GM10847 (cell line): ENCODE measurements around the gene VPS13C.

Experiments used
- POLR2A ChIP-seq: IDR thresholded peaks from 2 replicates; pipeline ENCODE4 v1.6.1; 2011; ENCODE audit not compliant: insufficient read length; ENCODE audit errors: extremely low read depth

Gene VPS13C

GRCh38 chr15:62060113-62060895, at the start of gene VPS13C:
Gene VPS13C (minus strand): TSS chr15:62060447. CDS start chr15:62060374, 73 bp downstream.
- peak; percentile 81 for TF ChIP-seq POLR2A

- TF ChIP-seq POLR2A = no peak
Measured at GRCh38 chr15:62109437-62109836, 49.2 kb upstream of the VPS13C start.

GRCh38 chr15:62108411-62108810, 48.2 kb upstream of the VPS13C start:
- no peak for TF ChIP-seq POLR2A

- no peak for TF ChIP-seq POLR2A
Measured at GRCh38 chr15:62107571-62108121, 47.4 kb upstream of the VPS13C start.

- TF ChIP-seq POLR2A = no peak
Measured at GRCh38 chr15:62106096-62106495, 45.8 kb upstream of the VPS13C start.

GRCh38 chr15:62105266-62105665, 45.0 kb upstream of the VPS13C start:
- TF ChIP-seq POLR2A = no peak

GRCh38 chr15:62104846-62105245, 44.6 kb upstream of the VPS13C start:
- no peak for TF ChIP-seq POLR2A

- no peak for TF ChIP-seq POLR2A
Measured at GRCh38 chr15:62104401-62104800, 44.2 kb upstream of the VPS13C start.

- no peak for TF ChIP-seq POLR2A
Measured at GRCh38 chr15:62103431-62103830, 43.2 kb upstream of the VPS13C start.

GRCh38 chr15:62099094-62099601, 38.9 kb upstream of the VPS13C start:
- TF ChIP-seq POLR2A = no peak

GRCh38 chr15:62094388-62094787, 34.1 kb upstream of the VPS13C start:
- no peak for TF ChIP-seq POLR2A

GRCh38 chr15:62093809-62094208, 33.6 kb upstream of the VPS13C start:
- no peak for TF ChIP-seq POLR2A

GRCh38 chr15:62090988-62091387, 30.7 kb upstream of the VPS13C start:
- no peak for TF ChIP-seq POLR2A

GRCh38 chr15:62089616-62090015, 29.4 kb upstream of the VPS13C start:
- no peak for TF ChIP-seq POLR2A

- TF ChIP-seq POLR2A = no peak
Measured at GRCh38 chr15:62088353-62088693, 28.1 kb upstream of the VPS13C start.

- no peak for TF ChIP-seq POLR2A
Measured at GRCh38 chr15:62087671-62088352, 27.6 kb upstream of the VPS13C start.
